H1 (cell line): ENCODE results near the gene RPS6KB2. TPM values are rescaled to one million over a fixed set of nuclear protein-coding genes. Genes with fewer than 3 reads are reported as not detected.

Experiments
- ASH2L ChIP-seq: fragments of 200-600, 300-600 bp; sonication (generic); IDR thresholded peaks from one replicate; pipeline ENCODE4 v1.7.1; 2017; ENCODE audit warnings: low read length
- BCL11A ChIP-seq, 2 experiments: IDR thresholded peaks; one replicate each; pipeline ENCODE4 v1.6.1; 2011; ENCODE audit warnings: low read depth in 2 of 2, low read length in 2 of 2, mild to moderate bottlenecking in 2 of 2
- CBX5 ChIP-seq: fragments of 300-800, 300-1000 bp; sonication (generic); IDR thresholded peaks from 2 replicates; pipeline ENCODE4 v1.7.1; 2016; ENCODE audit warnings: antibody characterized with exemption, low read length, low read depth
- CTBP2 ChIP-seq: IDR thresholded peaks from 2 replicates; pipeline ENCODE4 v1.7.0; 2011; ENCODE audit warnings: borderline replicate concordance, mild to moderate bottlenecking, moderate library complexity, mixed read lengths, low read length; ENCODE audit not compliant: insufficient read depth, insufficient read length
- HDAC6 ChIP-seq: IDR thresholded peaks from one replicate; pipeline ENCODE4 v1.7.1; 2012; ENCODE audit warnings: low read depth, mild to moderate bottlenecking, inconsistent platforms, low read length, moderate library complexity
- JUND ChIP-seq: IDR thresholded peaks from 2 replicates; pipeline ENCODE4 v1.6.1; 2011; ENCODE audit warnings: mild to moderate bottlenecking, improper control_type of control experiment, low read length
- KDM5A ChIP-seq: fragments of 200-600 bp; IDR thresholded peaks from 2 replicates; pipeline ENCODE4 v1.7.1; 2012; ENCODE audit warnings: mild to moderate bottlenecking, low read length, inconsistent platforms, mixed read lengths
- RBBP5 ChIP-seq: IDR thresholded peaks from 2 replicates; pipeline ENCODE4 v1.7.1; 2012; ENCODE audit warnings: low read depth, mild to moderate bottlenecking, inconsistent platforms, low read length, moderate library complexity, borderline replicate concordance
- RFX5 ChIP-seq: IDR thresholded peaks from 2 replicates; pipeline ENCODE4 v1.6.1; 2011; ENCODE audit warnings: low read depth, low read length, improper control_type of control experiment, borderline replicate concordance
- RNF2 ChIP-seq: fragments of 200-900, 300-1000 bp; sonication (generic); IDR thresholded peaks from 2 replicates; pipeline ENCODE4 v1.7.1; 2016; ENCODE audit warnings: borderline replicate concordance, low read depth, mild to moderate bottlenecking, antibody characterized with exemption, low read length; ENCODE audit not compliant: poor library complexity, severe bottlenecking; ENCODE audit errors: missing control alignments
- SP4 ChIP-seq: IDR thresholded peaks from 2 replicates; pipeline ENCODE4 v1.6.1; 2012; ENCODE audit warnings: low read length, inconsistent platforms
- polyA plus RNA-seq, 7 experiments: library from polyadenylated mRNA; depleted of rRNA in 3 of 7; stranded (reverse) in 5 of 7; unstranded in 2 of 7; fragments of >200 nt in 5 of 7; fragments of 200-250 nt in 2 of 7; gene quantifications; 1 replicate in 5 of 7; 2 replicates in 1 of 7; 4 replicates in 1 of 7; pipeline versions ENCODE4 v1.2.1 to v1.2.3, GENCODE V29; 2011 to 2013; ENCODE audit warnings: missing spikeins in 2 of 7, mixed read lengths in 2 of 7
- total RNA-seq: library from RNA; stranded (reverse); fragmentation: NEBNext Ultra II Directional; extraction: Animal tissue kit (Norgen Biotek cat#: 25700); gene quantifications from 2 replicates; pipeline ENCODE4 v1.2.1, GENCODE V29; 2021
- TF ChIP-seq, protein P1 (sequence below): IDR thresholded peaks from 2 replicates; pipeline ENCODE4 v1.6.1; 2011; ENCODE audit warnings: low read depth, mild to moderate bottlenecking, low read length; ENCODE audit not compliant: insufficient read depth
- TF ChIP-seq, protein P2 (sequence below), 3 experiments: IDR thresholded peaks; 1 replicate in 2 of 3; 2 replicates in 1 of 3; pipeline versions ENCODE4 v1.5.1 to v1.6.1; 2011; ENCODE audit warnings: low read length in 3 of 3, mild to moderate bottlenecking in 3 of 3, inconsistent platforms in 2 of 3, low read depth in 1 of 3, moderate library complexity in 1 of 3; ENCODE audit not compliant: insufficient read depth in 1 of 3; ENCODE audit errors: control extremely low read depth in 1 of 3

The RPS6KB2 gene
- total and polyA plus RNA-seq, 2 of the 8 experiments (the other 6 are each of a cell fraction or from before 2014, with no cell fraction given) = 41.0 to 47.1 TPM

GRCh38 chr11:67482827-67483798 lies 54.8 kb downstream of the RPS6KB2 start, which contains the start of gene AIP (continued):
- TF ChIP-seq CTBP2 (no peak), BCL11A (IDR thresholded peaks at IDR 0.05; ENCODE audit: low read depth in 2 of 2, low read length in 2 of 2) (no peak), KDM5A (peak; percentile 80), CBX5 (no peak), RFX5 (no peak), JUND (no peak), RBBP5 (no peak), ASH2L (peak; percentile 86), HDAC6 (no peak), RNF2 (peak; percentile 68), SP4 (peak; percentile 94)
- TF ChIP-seq, protein P1, sequence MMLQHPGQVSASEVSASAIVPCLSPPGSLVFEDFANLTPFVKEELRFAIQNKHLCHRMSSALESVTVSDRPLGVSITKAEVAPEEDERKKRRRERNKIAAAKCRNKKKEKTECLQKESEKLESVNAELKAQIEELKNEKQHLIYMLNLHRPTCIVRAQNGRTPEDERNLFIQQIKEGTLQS = no peak
- TF ChIP-seq, protein P2, sequence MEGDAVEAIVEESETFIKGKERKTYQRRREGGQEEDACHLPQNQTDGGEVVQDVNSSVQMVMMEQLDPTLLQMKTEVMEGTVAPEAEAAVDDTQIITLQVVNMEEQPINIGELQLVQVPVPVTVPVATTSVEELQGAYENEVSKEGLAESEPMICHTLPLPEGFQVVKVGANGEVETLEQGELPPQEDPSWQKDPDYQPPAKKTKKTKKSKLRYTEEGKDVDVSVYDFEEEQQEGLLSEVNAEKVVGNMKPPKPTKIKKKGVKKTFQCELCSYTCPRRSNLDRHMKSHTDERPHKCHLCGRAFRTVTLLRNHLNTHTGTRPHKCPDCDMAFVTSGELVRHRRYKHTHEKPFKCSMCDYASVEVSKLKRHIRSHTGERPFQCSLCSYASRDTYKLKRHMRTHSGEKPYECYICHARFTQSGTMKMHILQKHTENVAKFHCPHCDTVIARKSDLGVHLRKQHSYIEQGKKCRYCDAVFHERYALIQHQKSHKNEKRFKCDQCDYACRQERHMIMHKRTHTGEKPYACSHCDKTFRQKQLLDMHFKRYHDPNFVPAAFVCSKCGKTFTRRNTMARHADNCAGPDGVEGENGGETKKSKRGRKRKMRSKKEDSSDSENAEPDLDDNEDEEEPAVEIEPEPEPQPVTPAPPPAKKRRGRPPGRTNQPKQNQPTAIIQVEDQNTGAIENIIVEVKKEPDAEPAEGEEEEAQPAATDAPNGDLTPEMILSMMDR (IDR thresholded peaks at IDR 0.05; ENCODE audit: control extremely low read depth in 1 of 3, insufficient read depth in 1 of 3, low read depth in 1 of 3, low read length in 3 of 3) = peak in 1 of 3 experiments; percentile 8; a peak in 1 of 4 replicates
